ENCODE results near the gene MBD3L3. TPM values are rescaled to one million over a fixed set of nuclear protein-coding genes. Genes with fewer than 3 reads are reported as not detected.
"Not testable (repeated sequence)": the region's sequence is repeated elsewhere in the genome, so short reads cannot be mapped to it uniquely, and the experiment has no call there.

MBD3L3 gene
- total RNA-seq, 4 donors from 2014 or later: not detected

DNA sequence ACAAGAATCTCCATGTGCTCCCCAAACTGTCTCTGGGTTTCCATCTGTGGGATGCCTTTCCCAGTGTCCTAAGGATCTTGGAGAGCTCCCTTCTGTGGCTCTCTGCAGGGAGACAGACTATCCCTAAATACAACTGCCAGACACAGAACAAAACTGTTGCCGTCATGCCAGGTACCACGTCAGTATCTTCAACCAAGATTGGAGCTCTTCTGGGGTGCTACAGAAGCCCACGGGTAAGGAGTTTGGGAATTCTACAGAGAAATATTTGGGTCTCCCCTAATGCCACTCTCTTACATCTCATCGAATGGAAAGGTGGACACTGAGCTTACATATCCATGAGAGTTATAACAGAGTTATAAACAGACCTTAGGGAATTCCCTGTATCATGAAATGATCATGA lies 4.9 kb upstream of the MBD3L3 start:
- 84 to 90% methylated on average over 4 of the region's 4 CpGs for WGBS, 2 donors

DNA sequence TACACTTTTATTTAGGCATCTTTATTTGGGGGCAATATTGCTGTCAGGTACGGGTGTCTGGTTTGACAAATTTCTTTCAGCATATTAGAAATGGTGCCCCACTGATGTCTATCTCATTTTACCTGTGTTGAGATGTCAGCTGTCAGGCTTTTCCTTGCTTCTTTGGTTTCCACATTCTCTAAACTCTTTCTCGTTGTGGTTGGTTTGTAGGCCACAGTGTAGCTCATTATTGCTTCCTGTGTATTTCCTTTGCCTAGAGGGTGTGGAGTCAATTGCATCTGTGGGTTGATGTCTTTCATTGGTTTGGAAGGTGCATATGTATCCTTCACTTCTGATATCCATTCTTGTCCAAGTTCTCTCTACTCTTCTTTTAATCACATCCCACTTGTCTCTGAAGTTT lies 1.5 kb upstream of the MBD3L3 start:
- 55 to 74% methylated on average over 2 of the region's 2 CpGs for WGBS, 2 donors

More for the DNA sequence above, 4.9 kb upstream of the MBD3L3 start:
- Histone ChIP-seq H3K36me3 (no peaks in the 10 kb centered on the region), H3K4me1 (no peaks in the 10 kb centered on the region), H3K9me3 (no peaks in the 10 kb centered on the region), H3K4me3 (replicated peaks in 1 of 3) (no peak overlapping the region), H3K27ac (no peak overlapping the region), H3K27me3 (no peaks in the 10 kb centered on the region)
- intact Hi-C loops (cut with DNase I): no loop called here
- DNase-seq: no peak
- no peak for TF ChIP-seq POLR2A (IDR thresholded peaks at IDR 0.05)
- TF ChIP-seq, protein P1, sequence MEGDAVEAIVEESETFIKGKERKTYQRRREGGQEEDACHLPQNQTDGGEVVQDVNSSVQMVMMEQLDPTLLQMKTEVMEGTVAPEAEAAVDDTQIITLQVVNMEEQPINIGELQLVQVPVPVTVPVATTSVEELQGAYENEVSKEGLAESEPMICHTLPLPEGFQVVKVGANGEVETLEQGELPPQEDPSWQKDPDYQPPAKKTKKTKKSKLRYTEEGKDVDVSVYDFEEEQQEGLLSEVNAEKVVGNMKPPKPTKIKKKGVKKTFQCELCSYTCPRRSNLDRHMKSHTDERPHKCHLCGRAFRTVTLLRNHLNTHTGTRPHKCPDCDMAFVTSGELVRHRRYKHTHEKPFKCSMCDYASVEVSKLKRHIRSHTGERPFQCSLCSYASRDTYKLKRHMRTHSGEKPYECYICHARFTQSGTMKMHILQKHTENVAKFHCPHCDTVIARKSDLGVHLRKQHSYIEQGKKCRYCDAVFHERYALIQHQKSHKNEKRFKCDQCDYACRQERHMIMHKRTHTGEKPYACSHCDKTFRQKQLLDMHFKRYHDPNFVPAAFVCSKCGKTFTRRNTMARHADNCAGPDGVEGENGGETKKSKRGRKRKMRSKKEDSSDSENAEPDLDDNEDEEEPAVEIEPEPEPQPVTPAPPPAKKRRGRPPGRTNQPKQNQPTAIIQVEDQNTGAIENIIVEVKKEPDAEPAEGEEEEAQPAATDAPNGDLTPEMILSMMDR (IDR thresholded peaks at IDR 0.05): no peak

DNA sequence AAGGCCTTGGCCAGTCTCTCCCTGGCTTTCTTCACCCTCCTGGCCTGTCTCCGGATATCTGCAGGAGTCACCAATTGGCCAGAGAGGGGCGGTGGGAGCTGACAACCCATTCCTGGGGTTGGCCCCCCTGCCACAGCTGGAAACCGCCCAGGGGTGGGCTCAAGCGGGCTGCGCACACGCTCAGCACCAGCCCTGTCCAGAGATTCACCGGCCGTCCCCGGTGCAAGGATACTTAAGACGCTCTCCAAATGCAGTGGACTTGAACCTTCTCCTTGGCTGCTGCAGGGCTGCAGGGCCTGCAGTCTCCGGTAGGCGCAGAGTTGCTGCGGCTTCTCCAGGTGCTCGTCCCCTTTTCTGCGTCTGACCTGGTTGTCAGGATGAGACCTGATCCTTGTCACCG lies 2.1 kb downstream of the MBD3L3 start:
- H3K4me3 ChIP-seq (replicated peaks in 1 of 3); H3K27ac ChIP-seq; H3K9me3 ChIP-seq; H3K4me1 ChIP-seq; DNase-seq; intact Hi-C loops (cut with DNase I); H3K27me3 ChIP-seq; H3K36me3 ChIP-seq: not testable (repeated sequence)
- WGBS, 2 donors: 71% methylated on average over 9 of the region's 16 CpGs; no CpG with 5 or more reads in 1 of the 2 donors

More for the DNA sequence above, 1.5 kb upstream of the MBD3L3 start:
- H3K4me3 ChIP-seq (replicated peaks in 1 of 3); H3K4me1 ChIP-seq; H3K36me3 ChIP-seq; DNase-seq; intact Hi-C loops (cut with DNase I); H3K9me3 ChIP-seq; H3K27ac ChIP-seq; H3K27me3 ChIP-seq: not testable (repeated sequence)

DNA sequence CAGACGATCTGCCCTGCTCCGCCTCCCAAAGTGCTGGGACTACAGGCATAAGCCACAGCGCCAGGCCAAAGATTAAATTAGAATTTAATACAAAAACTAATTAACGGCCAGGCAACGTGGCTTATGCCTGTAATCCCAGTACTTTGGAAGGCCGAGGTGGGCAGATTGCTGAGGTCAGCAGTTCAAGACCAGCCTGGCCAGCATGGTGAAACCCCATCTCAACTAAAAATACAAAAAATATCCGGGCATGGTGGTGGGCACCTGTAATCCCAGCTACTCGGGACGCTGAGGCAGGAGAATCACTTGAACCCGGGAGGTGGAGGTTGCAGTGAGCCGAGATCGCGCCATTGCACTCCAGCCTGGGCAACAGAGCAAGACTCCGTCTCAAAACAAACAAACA lies 2.8 kb downstream of the MBD3L3 start:
- intact Hi-C loops (cut with DNase I); H3K27ac ChIP-seq; H3K9me3 ChIP-seq; DNase-seq; H3K27me3 ChIP-seq; H3K36me3 ChIP-seq; H3K4me3 ChIP-seq (replicated peaks in 1 of 3); H3K4me1 ChIP-seq: not testable (repeated sequence)
- 92 to 98% methylated on average over 11 to 14 of the region's 14 CpGs for WGBS, 2 donors

DNA sequence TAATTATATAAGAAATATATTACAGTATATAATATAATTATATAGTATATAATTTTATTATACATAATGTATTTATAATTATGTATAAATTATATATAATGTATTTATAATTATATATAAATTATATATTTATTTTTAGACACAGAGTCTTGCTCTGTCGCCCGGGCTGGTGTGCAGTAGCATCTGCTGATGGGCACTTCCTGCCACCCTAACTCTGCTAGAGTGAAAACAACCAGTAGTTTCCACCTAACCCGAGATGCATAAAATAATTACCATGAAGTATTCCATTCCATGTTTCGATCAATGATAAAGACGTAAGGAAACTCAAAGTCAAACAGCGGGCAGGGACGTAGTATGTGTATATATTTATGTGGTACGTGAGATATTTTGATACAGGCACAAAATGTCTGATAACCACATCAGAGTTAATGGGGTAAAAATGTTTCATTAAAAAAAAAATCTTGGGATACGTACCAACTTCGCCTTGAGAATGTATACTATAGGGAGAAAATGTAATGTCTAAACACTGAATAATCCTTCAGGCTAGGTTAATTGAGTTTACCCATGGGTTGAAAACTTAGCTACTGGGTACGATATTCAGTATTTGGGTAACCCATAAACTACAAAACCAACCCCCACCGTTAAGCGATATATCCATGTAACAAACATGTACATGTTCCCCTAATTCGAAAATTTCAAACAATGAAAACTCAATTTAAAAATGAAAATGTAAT lies 3.7 kb downstream of the MBD3L3 start:
- 94 to 96% methylated on average over 12 to 14 of the region's 14 CpGs for WGBS, 2 donors
- H3K9me3 ChIP-seq; H3K27ac ChIP-seq; H3K36me3 ChIP-seq; H3K4me3 ChIP-seq (replicated peaks in 1 of 3); DNase-seq; H3K27me3 ChIP-seq; intact Hi-C loops (cut with DNase I); H3K4me1 ChIP-seq: not testable (repeated sequence)

DNA sequence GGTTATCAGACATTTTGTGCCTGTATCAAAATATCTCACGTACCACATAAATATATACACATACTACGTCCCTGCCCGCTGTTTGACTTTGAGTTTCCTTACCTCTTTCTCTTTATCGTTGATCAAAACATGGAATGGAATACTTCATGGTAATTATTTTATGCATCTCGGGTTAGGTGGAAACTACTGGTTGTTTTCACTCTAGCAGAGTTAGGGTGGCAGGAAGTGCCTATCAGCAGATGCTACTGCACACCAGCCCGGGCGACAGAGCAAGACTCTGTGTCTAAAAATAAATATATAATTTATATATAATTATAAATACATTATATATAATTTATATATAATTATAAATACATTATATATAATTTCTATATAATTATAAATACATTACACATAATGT lies 5.6 kb downstream of the MBD3L3 start:
- H3K27ac ChIP-seq; H3K4me1 ChIP-seq; intact Hi-C loops (cut with DNase I); H3K36me3 ChIP-seq; DNase-seq; H3K9me3 ChIP-seq; H3K27me3 ChIP-seq; H3K4me3 ChIP-seq (replicated peaks in 1 of 3): not testable (repeated sequence)
- 90 to 91% methylated on average over 7 of the region's 7 CpGs for WGBS, 2 donors

DNA sequence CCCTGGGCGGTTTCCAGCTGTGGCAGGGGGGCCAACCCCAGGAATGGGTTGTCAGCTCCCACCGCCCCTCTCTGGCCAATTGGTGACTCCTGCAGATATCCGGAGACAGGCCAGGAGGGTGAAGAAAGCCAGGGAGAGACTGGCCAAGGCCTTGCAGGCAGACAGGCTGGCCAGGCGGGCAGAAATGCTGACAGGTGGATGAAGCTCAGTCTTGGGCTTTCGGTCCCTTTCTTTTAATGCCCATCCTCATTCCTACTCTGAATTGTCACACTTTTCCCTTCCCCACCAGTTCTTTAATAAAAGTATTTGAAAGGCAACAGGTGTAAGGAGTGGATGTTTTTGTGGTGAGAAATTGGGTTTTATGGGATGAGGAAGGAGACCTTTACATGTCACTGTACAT lies 7.1 kb downstream of the MBD3L3 start:
- DNase-seq; H3K36me3 ChIP-seq; H3K27me3 ChIP-seq; H3K27ac ChIP-seq; H3K4me1 ChIP-seq; H3K4me3 ChIP-seq (replicated peaks in 1 of 3); intact Hi-C loops (cut with DNase I); H3K9me3 ChIP-seq: not testable (repeated sequence)
- 64% methylated on average over 3 of the region's 5 CpGs; no CpG with 5 or more reads in 1 of the 2 donors for WGBS, 2 donors

DNA sequence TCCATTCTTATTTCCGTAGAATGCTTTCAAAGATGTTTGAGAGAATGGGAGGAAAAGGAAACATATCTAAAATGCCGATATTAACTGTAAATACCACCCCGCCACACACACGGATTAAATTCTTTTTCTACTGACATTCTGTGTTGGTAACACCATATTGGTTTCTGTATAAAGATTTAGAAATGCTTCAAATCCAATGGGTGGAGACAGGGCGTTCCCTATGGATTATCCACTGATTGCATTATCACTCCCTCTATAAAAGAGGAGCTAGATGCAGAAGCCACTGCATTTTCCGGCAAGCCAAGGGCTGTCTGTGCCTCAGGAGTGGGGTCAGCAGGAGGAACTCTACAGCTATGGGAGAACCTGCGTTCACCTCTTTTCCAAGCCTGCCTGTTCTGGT lies 9.5 kb downstream of the MBD3L3 start, which contains the start of gene MBD3L2:
Gene MBD3L2 (plus strand): TSS at position 301 of the 400 bp plus-strand sequence. CDS start 53 bp downstream, at position 354.
- no CpG with 5 or more reads among the region's 7 CpGs for WGBS, 2 donors
- intact Hi-C loops (cut with DNase I): not testable (repeated sequence)

DNA sequence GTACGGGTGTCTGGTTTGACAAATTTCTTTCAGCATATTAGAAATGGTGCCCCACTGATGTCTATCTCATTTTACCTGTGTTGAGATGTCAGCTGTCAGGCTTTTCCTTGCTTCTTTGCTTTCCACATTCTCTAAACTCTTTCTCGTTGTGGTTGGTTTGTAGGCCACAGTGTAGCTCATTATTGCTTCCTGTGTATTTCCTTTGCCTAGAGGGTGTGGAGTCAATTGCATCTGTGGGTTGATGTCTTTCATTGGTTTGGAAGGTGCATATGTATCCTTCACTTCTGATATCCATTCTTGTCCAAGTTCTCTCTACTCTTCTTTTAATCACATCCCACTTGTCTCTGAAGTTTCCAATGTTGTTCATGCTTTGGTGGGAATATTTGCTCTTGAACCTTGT lies 16.9 kb downstream of the MBD3L3 start:
- WGBS, 2 donors: no CpG with 5 or more reads among the region's 2 CpGs
- H3K36me3 ChIP-seq; H3K27ac ChIP-seq; H3K27me3 ChIP-seq; intact Hi-C loops (cut with DNase I); H3K4me3 ChIP-seq (replicated peaks in 1 of 3); H3K9me3 ChIP-seq; DNase-seq; H3K4me1 ChIP-seq: not testable (repeated sequence)

More for the DNA sequence above, 9.5 kb downstream of the MBD3L3 start, which contains the start of gene MBD3L2:
- H3K36me3 ChIP-seq; H3K4me1 ChIP-seq; H3K27me3 ChIP-seq; H3K27ac ChIP-seq; DNase-seq; H3K9me3 ChIP-seq; H3K4me3 ChIP-seq (replicated peaks in 1 of 3): not testable (repeated sequence)

DNA sequence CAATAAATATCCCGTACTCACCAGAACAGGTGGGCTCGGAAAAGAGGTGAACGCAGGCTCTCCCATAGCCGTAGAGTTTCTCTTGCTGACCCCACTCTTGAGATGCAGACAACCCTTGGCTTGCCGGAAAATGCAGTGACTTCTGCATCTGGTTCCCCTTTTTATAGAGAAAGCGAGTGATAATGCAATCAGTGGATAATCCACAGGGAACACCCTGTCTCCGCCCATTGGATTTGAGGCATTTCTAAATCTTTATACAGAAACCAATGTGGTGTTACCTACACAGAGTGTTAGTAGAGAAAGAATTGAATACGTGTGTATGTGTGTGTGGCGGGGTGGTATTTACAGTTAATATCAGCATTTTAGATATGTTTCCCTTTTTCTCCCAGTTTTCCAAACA lies 18.4 kb downstream of the MBD3L3 start, which contains the start of gene MBD3L4:
Gene MBD3L4 (minus strand): TSS at position 101 of the 400 bp plus-strand sequence. CDS start 35 bp downstream, at position 66.
- H3K27ac ChIP-seq; H3K36me3 ChIP-seq; H3K4me1 ChIP-seq; intact Hi-C loops (cut with DNase I); H3K27me3 ChIP-seq; H3K4me3 ChIP-seq (replicated peaks in 1 of 3); H3K9me3 ChIP-seq; DNase-seq: not testable (repeated sequence)
- 86% methylated on average over 2 of the region's 9 CpGs; no CpG with 5 or more reads in 1 of the 2 donors for WGBS, 2 donors

DNA sequence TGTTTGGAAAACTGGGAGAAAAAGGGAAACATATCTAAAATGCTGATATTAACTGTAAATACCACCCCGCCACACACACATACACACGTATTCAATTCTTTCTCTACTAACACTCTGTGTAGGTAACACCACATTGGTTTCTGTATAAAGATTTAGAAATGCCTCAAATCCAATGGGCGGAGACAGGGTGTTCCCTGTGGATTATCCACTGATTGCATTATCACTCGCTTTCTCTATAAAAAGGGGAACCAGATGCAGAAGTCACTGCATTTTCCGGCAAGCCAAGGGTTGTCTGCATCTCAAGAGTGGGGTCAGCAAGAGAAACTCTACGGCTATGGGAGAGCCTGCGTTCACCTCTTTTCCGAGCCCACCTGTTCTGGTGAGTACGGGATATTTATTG lies 28.2 kb downstream of the MBD3L3 start, which contains the start of gene MBD3L5:
Gene MBD3L5 (plus strand): TSS at position 301 of the 400 bp plus-strand sequence. CDS start 34 bp downstream, at position 335.
- H3K4me3 ChIP-seq (replicated peaks in 1 of 3); H3K4me1 ChIP-seq; DNase-seq; H3K36me3 ChIP-seq; intact Hi-C loops (cut with DNase I); H3K27ac ChIP-seq; H3K9me3 ChIP-seq; H3K27me3 ChIP-seq: not testable (repeated sequence)
- WGBS, 2 donors: no CpG with 5 or more reads among the region's 9 CpGs

DNA sequence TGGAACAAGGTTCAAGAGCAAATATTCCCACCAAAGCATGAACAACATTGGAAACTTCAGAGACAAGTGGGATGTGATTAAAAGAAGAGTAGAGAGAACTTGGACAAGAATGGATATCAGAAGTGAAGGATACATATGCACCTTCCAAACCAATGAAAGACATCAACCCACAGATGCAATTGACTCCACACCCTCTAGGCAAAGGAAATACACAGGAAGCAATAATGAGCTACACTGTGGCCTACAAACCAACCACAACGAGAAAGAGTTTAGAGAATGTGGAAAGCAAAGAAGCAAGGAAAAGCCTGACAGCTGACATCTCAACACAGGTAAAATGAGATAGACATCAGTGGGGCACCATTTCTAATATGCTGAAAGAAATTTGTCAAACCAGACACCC lies 29.7 kb downstream of the MBD3L3 start:
- H3K4me1 ChIP-seq; H3K27me3 ChIP-seq; H3K4me3 ChIP-seq (replicated peaks in 1 of 3); H3K27ac ChIP-seq; H3K36me3 ChIP-seq; H3K9me3 ChIP-seq; DNase-seq; intact Hi-C loops (cut with DNase I): not testable (repeated sequence)
- WGBS, 2 donors: no CpG with 5 or more reads among the region's 1 CpG

All from thyroid gland (tissue), 4 donors.